ENCODE data around the gene LPCAT1.
"Not testable (repeated sequence)": the region's sequence is repeated elsewhere in the genome, so short reads cannot be mapped to it uniquely, and the experiment has no call there.

The LPCAT1 gene

DNA sequence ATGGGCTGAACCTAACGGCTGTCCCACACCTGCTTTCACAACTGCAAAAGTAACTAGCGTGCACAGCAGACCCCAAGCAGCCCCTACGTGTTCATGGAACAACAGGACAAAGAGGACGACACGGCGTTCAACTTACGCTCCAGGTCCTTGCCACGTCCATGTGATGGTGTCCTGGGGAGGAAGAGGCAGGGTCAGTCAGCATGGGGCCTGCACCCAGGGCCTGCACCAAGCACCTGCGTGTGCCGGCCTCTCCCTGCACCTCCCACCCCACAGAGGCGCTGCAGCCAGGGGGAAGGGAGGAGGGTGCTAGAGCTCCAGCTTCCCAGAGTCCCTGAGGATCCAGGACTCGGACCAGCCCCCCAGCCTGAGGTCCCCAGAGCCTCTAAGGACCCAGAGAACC is 43.0 kb downstream of the LPCAT1 start:
- DNase-seq (ENCODE audit: low spot score in 2 of 2) (no peak), ATAC-seq (no peak)
- Mint-ChIP-seq H3K36me3 (peaks cover 91% of the 10 kb centered on the region), H3K9me3 (no peaks in the 10 kb centered on the region), H3K4me1 (peaks cover 29% of the 10 kb centered on the region), H3K4me3 (no peak overlapping the region), H3K27ac (peak overlapping the region; percentile 41)

DNA sequence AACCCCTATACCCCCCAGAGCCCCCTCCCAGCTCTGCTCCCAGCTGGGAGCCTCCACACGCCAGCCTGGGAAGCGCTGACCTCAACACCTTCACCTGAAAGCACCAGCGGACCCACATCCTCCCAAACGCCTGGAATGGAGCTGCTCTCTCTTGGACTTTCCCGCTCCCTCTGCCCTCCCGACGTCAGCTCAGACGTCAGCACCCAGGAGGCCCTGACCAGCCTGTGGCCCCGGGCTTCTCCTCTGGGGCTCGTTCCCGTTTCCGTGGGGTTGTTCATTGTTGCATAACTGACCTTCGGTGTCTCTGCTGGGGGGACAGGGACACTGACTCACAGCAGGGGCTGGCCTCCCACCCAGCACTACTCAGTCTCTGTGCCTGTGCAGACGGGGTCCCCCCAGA is 43.5 kb downstream of the LPCAT1 start:
- H3K9me3 Mint-ChIP-seq = no peaks in the 10 kb centered on the region
- peaks cover 23% of the 10 kb centered on the region for H3K4me1 Mint-ChIP-seq
- H3K36me3 Mint-ChIP-seq = peaks cover 89% of the 10 kb centered on the region
- H3K4me3 Mint-ChIP-seq = no peak overlapping the region
- DNase-seq (ENCODE audit: low spot score in 2 of 2) (no peak), ATAC-seq (no peak)
- H3K27ac Mint-ChIP-seq = peak overlapping the region; percentile 41

GRCh38 chr5:1479581-1480188 is 44.1 kb downstream of the LPCAT1 start:
- Mint-ChIP-seq H3K4me3 (no peak overlapping the region), H3K36me3 (peaks cover 89% of the 10 kb centered on the region), H3K9me3 (no peaks in the 10 kb centered on the region), H3K4me1 (peaks cover 18% of the 10 kb centered on the region), H3K27ac (peak overlapping the region; percentile 41)
- ATAC-seq (peak; percentile 55), DNase-seq (ENCODE audit: low spot score in 2 of 2) (peak in 1 of 2 donors; percentile 71)

GRCh38 chr5:1479066-1479465 is 44.7 kb downstream of the LPCAT1 start:
- Mint-ChIP-seq H3K27ac (no peak overlapping the region), H3K36me3 (peaks cover 89% of the 10 kb centered on the region), H3K4me1 (peaks cover 17% of the 10 kb centered on the region), H3K4me3 (no peak overlapping the region), H3K9me3 (no peaks in the 10 kb centered on the region)
- ATAC-seq (no peak), DNase-seq (ENCODE audit: low spot score in 2 of 2) (no peak)

DNA sequence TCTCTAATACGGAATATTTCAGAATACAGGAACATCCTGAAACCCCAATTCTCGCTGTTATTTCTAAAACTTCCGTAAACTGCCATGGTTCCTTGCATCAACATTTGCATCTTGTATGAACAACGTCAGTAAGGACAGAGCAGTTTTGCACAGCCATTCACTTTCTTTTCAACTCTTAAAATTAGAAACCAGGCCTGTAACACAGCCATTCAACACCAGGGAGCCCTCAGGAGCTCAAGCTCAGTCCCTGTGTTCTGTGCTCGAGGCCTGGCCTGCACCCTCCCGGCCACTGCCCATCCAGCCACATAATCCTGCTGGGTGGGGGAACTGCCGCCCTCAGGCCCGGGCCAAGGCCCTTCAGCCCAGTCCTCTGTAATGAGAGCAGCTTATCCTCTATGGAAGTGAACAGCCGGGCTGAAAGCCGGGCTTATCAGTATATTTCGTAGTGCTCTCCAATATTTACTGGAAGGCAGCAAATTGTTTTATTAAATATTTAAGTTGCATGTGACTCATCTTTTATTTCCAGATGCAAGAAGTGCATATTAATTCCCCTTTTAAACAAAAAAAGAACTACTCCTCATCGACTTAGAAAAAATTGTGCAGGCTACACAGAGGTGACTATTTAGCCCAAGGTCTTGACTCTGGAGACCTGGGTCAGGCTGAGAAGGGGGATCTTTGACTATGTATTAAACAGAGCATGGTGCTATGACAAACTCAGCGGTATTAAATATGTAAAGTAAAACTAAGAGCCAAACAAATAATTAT is 45.3 kb downstream of the LPCAT1 start:
- Mint-ChIP-seq H3K9me3 (no peaks in the 10 kb centered on the region), H3K27ac (peak overlapping the region; percentile 32), H3K36me3 (peaks cover 90% of the 10 kb centered on the region)

DNA sequence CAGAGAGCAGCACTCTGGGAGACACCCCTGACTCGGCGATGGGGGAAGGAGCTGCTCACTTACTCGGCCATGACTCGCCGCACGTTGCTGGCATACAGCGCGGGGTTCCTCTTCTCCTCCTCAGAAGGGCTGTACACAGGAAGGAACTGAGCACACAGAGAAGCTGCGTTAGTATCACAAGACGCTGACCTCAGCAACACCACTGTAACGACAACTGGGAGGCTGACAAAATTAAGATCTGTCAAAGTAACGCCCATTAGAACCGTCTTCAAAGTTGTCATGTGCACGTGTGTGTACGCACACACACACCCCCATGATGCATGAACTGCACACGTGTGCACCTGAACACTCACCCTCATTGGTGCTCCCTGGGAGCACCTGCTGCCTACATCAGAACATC is 46.4 kb downstream of the LPCAT1 start:
- no peak for DNase-seq (ENCODE audit: low spot score in 2 of 2)
- no peaks in the 10 kb centered on the region for H3K9me3 Mint-ChIP-seq
- no peak overlapping the region for H3K4me3 Mint-ChIP-seq
- H3K4me1 Mint-ChIP-seq = peaks cover 22% of the 10 kb centered on the region
- no peak for ATAC-seq
- no peak overlapping the region for H3K27ac Mint-ChIP-seq
- H3K36me3 Mint-ChIP-seq = peaks cover 90% of the 10 kb centered on the region

More for the DNA sequence above, 45.3 kb downstream of the LPCAT1 start:
- DNase-seq (ENCODE audit: low spot score in 2 of 2) (no peak), ATAC-seq (no peak)
- H3K4me1 Mint-ChIP-seq = peaks cover 17% of the 10 kb centered on the region
- H3K4me3 Mint-ChIP-seq = no peak overlapping the region

GRCh38 chr5:1476967-1477310 is 46.8 kb downstream of the LPCAT1 start:
- Mint-ChIP-seq H3K27ac (no peak overlapping the region), H3K4me3 (no peak overlapping the region), H3K9me3 (no peaks in the 10 kb centered on the region), H3K36me3 (peaks cover 90% of the 10 kb centered on the region), H3K4me1 (peaks cover 24% of the 10 kb centered on the region)
- DNase-seq (ENCODE audit: low spot score in 2 of 2) (no peak), ATAC-seq (no peak)

- Mint-ChIP-seq H3K4me1 (peaks cover 28% of the 10 kb centered on the region), H3K36me3 (peaks cover 90% of the 10 kb centered on the region), H3K4me3 (no peak overlapping the region), H3K27ac (no peak overlapping the region), H3K9me3 (no peaks in the 10 kb centered on the region)
- ATAC-seq (no peak), DNase-seq (ENCODE audit: low spot score in 2 of 2) (no peak)
These were observed 47.4 kb downstream of the LPCAT1 start for GRCh38 chr5:1476181-1476966.

GRCh38 chr5:1475544-1475900 is 48.2 kb downstream of the LPCAT1 start:
- not testable (repeated sequence) for H3K4me3 Mint-ChIP-seq; H3K27ac Mint-ChIP-seq; ATAC-seq; H3K9me3 Mint-ChIP-seq; DNase-seq (ENCODE audit: low spot score in 2 of 2)
- Mint-ChIP-seq H3K36me3 (peaks cover 88% of the 10 kb centered on the region), H3K4me1 (peaks cover 25% of the 10 kb centered on the region)

- Mint-ChIP-seq H3K9me3 (no peaks in the 10 kb centered on the region), H3K4me1 (peaks cover 20% of the 10 kb centered on the region), H3K36me3 (peaks cover 84% of the 10 kb centered on the region), H3K27ac (peak overlapping the region; percentile 34), H3K4me3 (no peak overlapping the region)
- no peak for ATAC-seq
- no peak for DNase-seq (ENCODE audit: low spot score in 2 of 2)
These were observed 48.8 kb downstream of the LPCAT1 start for GRCh38 chr5:1474866-1475543.

GRCh38 chr5:1474183-1474839 is 49.4 kb downstream of the LPCAT1 start:
- peaks cover 21% of the 10 kb centered on the region for H3K4me1 Mint-ChIP-seq
- H3K4me3 Mint-ChIP-seq = no peak overlapping the region
- H3K36me3 Mint-ChIP-seq = peaks cover 82% of the 10 kb centered on the region
- ATAC-seq (no peak), DNase-seq (ENCODE audit: low spot score in 2 of 2) (no peak)
- peak overlapping the region; percentile 34 for H3K27ac Mint-ChIP-seq
- H3K9me3 Mint-ChIP-seq = no peaks in the 10 kb centered on the region

DNA sequence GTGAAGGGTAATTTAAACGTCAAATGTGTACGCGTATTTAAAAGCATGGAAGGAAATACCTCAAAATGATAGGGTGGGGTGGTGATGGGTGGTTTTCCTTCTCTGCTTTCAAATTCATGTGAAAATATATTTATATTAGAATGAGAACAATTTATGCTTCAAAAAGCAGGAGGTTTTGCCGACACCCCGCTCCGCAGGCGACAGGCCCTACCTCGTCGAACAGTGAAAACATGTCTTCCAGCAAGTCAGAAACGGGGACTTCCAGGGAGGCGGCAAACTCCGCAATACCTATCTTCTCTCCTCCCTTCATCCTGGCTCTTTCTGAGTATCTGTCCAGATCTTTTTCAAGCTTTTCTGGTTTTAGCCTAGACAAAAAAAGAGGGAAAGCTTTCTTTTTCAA is 50.0 kb downstream of the LPCAT1 start:
- Mint-ChIP-seq H3K4me1 (peaks cover 21% of the 10 kb centered on the region), H3K36me3 (peaks cover 81% of the 10 kb centered on the region), H3K27ac (peak overlapping the region; percentile 34), H3K9me3 (no peaks in the 10 kb centered on the region), H3K4me3 (no peak overlapping the region)
- DNase-seq (ENCODE audit: low spot score in 2 of 2) (no peak), ATAC-seq (no peak)

DNA sequence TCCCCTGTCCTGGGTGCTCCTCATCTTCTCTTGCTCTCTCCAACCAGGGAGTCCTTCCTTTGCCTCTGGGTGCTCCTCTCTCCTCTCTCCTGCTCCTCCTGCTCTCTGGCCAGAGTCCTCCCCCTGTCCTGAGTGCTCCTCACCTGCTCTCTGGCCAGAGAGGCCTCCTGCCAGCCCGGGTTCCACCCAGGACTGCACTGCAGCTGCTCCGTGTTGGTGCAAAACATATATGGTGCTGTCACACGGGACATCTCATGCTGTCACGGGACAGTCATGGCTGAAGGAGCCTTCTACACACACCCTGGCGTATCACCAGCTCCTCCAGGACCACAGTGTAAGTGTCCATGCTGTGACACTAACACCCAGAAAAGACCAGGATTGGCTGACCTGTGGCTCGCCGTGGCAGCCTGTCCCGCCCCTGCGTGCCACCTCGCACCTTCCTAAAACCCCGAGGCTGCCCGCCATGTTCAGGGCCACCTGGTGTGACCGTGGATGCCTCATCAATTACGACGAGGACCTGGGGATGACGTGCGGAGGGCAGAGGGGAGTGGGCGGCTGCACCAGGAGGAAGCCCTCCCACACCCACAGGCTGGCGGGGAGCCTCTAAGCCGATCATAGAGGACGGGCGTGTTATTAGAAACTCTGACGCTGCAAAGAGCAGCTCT is 50.7 kb downstream of the LPCAT1 start:
- H3K4me3 Mint-ChIP-seq = no peak overlapping the region
- H3K4me1 Mint-ChIP-seq = peaks cover 25% of the 10 kb centered on the region
- no peak for ATAC-seq
- H3K9me3 Mint-ChIP-seq = no peaks in the 10 kb centered on the region
- no peak for DNase-seq (ENCODE audit: low spot score in 2 of 2)
- H3K36me3 Mint-ChIP-seq = peaks cover 81% of the 10 kb centered on the region
- H3K27ac Mint-ChIP-seq = peak overlapping the region; percentile 50
